HG02678 (cell line): Measurements from ENCODE around the gene TRAPPC2L.

Source experiments
- ATAC-seq: cut with Tn5 transposase; IDR thresholded peaks from one replicate; pipeline ENCODE4 v1.9.1; 2021; ENCODE audit warnings: mild to moderate bottlenecking, moderate library complexity; ENCODE audit not compliant: unreplicated experiment

TRAPPC2L gene

GRCh38 chr16:88856828-88857727, at the start of gene TRAPPC2L, which contains the start of gene GALNS:
Gene TRAPPC2L (plus strand): TSS chr16:88857127. CDS start chr16:88857151, 24 bp downstream.
Gene GALNS (minus strand): TSS chr16:88856947. CDS start chr16:88856877, 70 bp downstream.
- peak; percentile 84 for ATAC-seq

DNA sequence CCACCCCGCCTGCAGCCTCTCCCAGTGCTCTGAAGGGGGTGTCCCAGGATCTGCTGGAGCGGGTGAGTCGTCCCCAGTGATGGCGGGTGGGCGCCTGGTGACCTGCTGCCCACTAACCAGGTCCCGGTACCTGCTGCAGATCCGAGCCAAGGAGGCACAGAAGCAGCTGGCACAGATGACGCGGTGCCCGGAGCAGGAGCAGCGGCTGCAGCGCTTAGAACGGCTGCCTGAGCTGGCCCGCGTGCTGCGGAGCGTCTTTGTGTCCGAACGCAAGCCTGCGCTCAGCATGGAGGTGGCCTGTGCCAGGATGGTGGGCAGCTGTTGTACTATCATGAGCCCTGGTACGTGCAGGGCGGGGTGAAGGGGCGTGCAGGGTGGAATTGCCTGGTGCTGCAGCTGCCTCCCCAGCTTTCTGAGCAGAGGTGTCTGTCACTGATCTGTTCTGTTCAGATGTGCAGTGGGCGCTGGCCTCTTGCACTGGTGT, 49.7 kb upstream of the TRAPPC2L start:
- ATAC-seq: no peak

- no peak for ATAC-seq
Observed at GRCh38 chr16:88807626-88808453, 49.1 kb upstream of the TRAPPC2L start.

- no peak for ATAC-seq
Observed at GRCh38 chr16:88809068-88809675, 47.8 kb upstream of the TRAPPC2L start.

DNA sequence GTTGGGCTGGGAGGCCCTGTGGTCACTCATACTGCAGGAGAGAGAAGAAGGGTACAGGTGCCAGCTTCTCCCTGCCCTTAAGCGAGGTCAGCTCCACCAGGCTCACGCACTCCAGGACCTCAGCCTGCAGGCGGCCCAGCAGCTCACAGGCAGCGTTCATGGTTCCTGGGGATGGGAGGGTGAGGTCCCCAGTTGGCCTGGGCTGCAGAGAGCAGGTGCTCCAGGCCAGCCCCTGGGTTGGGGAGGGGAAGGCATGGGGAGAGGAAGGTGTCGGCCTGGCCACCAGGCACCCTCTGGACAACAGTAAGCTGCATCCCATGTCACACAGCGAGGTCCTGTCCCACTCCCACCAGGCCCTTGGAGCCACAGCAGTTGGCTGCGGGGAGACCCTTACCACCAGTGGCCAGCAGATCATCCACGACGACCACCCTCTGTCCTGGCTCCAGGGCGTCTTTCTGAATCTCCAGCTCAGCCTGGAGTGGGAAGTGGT, 47.2 kb upstream of the TRAPPC2L start:
- no peak for ATAC-seq

- no peak for ATAC-seq
Observed at GRCh38 chr16:88810166-88810911, 46.6 kb upstream of the TRAPPC2L start.

DNA sequence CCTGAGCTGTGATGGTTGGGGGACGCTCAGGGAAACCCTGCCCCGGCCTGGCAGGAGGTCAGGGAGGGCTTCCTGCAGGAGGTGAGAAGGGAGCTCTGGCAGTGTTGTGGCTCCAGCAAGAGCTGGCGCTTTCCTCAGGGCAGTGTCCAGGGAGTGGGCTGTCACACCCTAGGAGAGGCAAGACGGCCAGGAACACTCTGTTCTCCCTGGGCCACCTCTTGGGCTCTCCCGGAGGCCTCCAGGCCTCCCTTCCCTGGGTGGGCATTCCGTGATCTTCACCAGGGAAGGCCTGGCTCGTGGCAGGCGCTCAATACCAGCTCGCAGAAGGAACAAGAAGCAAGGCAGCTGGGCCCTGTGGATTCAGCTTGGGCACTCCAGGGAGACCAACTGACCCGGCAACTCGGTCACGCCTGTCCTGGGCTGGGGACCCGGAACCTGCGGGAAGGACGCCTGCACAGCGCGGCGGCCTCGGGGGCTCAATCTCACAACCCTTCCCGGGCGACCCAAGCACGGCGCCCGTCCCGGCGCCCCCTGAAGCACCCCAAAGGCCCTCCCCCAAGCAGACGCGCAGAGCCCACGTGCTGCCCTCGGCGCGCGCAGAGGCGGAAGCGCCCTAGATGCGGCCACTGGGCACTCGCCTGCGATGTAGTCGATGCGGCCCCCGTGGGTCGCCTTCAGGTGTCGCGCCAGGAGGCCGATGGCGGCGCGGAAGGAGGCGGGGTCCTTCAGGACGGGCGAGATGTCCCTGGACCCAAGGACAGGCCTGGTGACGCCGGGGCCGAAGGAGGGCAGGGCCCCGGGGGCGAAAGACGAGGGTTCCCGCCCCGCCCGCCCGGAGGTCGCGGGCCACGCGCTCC, 45.8 kb upstream of the TRAPPC2L start:
- ATAC-seq: peak; percentile 45

DNA sequence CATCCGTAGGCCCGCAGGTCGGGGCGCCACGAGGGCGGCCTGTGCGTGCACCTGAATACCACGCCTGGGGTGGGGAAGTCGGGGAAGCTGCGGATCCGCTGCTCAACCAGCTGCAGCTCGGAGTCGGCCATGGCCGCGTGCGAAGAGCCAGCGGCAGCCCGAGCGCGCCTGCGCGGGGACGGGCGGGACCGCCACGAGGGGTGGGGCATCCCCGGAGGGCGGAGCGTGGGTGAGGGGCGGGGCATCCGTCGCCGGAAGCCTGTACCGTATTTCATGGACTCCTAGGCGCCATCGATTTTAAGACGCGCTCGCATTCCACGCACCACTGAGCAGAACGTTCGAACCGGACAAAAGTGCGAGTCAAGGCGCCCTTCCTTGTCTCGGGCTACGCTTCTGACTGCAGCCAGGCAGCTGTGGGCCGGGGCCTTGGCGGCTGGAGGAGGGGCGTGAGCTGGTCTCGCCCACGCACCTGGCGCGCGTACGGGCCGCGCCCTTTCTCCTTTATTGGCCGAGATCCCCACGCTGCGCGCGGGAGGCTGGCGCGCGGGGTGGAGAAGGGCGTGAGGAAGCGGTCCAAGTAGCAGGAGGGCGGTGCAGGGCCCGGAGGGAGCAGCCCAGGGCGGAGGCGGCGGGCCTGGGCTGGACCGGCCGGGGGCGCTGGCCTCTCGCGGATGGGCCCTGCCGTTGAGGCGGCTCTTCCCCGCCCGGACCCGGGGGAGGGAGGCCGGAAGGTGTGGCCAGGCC, 45.0 kb upstream of the TRAPPC2L start, which contains the start of gene APRT:
APRT (minus strand) TSS at position 160 of the 744 bp plus-strand sequence; CDS start at position 131, 29 bp downstream.
- peak; percentile 85 for ATAC-seq

GRCh38 chr16:88812513-88813268, 44.2 kb upstream of the TRAPPC2L start:
- no peak for ATAC-seq

- ATAC-seq: no peak
Observed at GRCh38 chr16:88813269-88814143, 43.4 kb upstream of the TRAPPC2L start.

DNA sequence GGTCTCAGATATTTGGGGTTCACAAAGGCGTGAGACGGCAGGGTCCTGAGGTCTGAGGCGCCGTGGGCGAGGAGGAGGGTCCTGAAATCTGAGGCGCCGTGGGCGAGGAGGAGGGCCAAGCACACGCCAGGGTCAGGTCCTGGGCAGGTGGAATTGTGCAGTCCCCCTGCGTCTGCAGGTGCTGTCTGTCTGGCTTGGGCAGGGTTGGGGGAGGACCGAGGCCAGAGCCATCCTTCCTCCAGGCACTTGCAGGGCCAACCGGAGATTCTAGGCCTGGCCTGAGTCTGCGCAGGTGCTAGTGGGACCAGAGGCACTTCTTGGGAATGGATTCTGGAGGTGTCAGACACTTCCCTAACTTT, 42.8 kb upstream of the TRAPPC2L start:
- no peak for ATAC-seq

DNA sequence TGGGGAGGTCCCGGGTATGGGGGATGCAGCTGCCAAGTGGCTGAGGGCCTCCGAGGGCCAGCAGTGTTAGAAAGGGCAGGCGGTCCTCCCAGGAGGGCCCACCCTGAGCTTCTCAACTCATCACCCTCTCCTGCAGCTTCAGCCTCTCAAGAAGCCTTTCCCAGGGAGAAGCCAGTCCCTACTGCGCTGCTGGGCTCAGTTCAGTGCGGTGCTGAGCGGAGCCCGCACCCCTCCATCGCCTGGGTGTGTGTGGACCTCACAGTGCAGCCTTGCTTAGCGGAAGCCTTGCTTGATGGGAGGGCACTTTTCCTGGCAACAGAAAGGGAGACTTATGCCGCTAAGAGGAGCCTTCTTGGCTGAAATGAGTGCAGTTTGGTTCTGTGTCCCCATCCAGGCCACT, 41.7 kb upstream of the TRAPPC2L start:
- ATAC-seq: no peak

GRCh38 chr16:88815901-88816589, 40.9 kb upstream of the TRAPPC2L start:
- ATAC-seq: no peak

DNA sequence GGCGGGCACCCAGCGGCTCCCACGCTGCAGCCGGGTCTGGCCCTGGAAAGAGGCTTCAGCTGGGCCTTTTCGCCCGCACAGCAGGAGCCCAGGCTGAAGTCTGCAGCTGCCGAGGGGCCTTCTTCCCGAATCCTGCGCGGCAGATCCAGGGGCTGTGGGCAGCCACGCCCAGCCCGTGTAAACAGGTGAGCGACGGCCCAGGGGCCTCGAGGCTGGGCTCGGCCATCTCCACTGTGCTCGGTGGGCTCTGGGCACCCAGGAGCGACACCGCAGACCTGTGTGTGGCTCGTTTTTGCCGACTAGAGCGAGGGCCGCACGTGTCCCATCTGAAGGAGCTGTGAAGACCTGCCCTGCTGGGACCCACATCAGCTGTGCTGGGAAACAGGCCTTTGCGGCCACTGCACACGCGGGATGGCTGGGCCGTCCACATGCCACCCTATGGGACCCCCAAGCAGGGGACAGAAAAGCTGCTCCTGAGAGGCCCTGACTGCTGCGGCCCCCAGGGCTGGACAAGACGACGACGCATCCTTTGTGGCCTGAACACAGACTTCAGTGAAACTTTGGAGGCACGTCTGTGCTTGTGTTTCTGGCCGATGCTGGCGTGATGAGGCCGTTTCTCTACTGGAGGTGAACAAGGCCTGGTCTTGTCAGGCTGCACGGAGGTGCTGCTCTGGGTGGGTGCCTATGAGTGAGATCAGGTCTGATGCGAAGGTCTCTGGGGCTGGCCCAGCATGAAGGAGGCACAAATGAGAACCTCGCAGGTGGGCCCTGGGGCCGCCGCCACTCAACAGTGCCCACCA, 40.0 kb upstream of the TRAPPC2L start:
- ATAC-seq: no peak

GRCh38 chr16:88817785-88818574, 38.9 kb upstream of the TRAPPC2L start:
- no peak for ATAC-seq
